ENCODE data around the gene ETV6.

Gene ETV6

DNA sequence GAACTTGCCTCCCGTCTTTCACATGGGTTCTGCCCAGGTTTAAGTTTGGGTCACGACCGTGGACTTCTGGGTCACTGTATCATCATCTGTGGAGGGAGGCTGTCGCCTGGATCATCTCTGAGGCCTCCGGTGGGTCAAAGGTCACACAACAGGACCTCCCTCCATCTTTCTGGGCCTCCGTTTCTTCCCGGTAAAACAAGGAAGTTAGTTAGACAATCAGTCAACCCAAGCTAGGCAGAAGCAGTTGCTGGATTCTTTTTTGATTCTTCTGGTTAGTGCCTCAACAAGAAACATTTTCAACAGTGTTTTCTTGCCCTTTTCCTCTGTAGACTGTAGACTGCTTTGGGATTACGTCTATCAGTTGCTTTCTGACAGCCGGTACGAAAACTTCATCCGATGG, 234.6 kb downstream of the ETV6 start:
- Histone ChIP-seq H3K27me3 (ENCODE audit: insufficient read depth, low read depth, severe bottlenecking) (no peaks in the 10 kb centered on the region), H3K36me3 (no peaks in the 10 kb centered on the region), H3K27ac (no peak overlapping the region), H3K4me3 (ENCODE audit: low read depth, low read length) (no peak overlapping the region), H3K9me3 (ENCODE audit: severe bottlenecking) (no peaks in the 10 kb centered on the region)
- no peak for DNase-seq
- no peak for TF ChIP-seq CTCF (IDR thresholded peaks at IDR 0.05; ENCODE audit: low read depth, low read length)

GRCh38 chr12:11884706-11885105, 235.2 kb downstream of the ETV6 start:
- H3K27me3 ChIP-seq (ENCODE audit: insufficient read depth, low read depth, severe bottlenecking) = no peaks in the 10 kb centered on the region
- no peak for DNase-seq
- no peak for TF ChIP-seq CTCF (IDR thresholded peaks at IDR 0.05; ENCODE audit: low read depth, low read length)
- H3K9me3 ChIP-seq (ENCODE audit: severe bottlenecking) = no peaks in the 10 kb centered on the region
- H3K4me3 ChIP-seq (ENCODE audit: low read depth, low read length) = no peak overlapping the region
- no peak overlapping the region for H3K27ac ChIP-seq
- no peaks in the 10 kb centered on the region for H3K36me3 ChIP-seq

DNA sequence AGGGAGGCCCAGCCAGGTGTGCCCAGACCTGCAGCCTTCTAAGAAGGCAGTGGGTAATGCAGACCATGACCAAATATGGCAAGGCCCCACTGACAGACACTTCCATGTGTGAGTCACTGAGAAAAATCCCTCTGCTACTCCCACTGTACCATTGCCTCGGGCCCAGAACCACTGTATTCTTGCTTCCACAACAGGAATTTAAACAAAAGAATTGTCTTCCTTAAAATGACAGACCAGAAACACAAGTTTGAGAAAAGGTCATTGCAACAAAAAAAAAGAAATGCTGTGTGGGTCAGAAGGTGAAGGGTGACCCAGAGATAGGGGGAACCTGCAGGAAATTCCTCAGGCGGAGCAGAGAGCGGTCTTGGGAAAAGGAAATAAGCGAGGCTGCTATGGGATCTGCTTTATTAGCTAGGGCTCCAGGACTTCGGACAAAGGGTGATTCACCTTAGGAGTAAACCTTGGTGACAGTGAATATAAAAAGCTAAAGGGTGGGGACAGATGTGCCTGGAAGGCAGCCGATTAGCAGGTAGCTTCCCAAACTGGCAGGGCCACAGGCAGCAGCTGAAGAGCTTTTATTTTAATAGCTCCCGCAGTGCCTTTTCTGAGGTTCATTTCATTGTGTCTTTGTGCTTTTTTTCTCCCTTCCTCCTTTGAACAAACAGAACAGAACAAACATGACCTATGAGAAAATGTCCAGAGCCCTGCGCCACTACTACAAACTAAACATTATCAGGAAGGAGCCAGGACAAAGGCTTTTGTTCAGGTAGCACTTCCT, 236.0 kb downstream of the ETV6 start:
- H3K9me3 ChIP-seq (ENCODE audit: severe bottlenecking) = no peaks in the 10 kb centered on the region
- no peak for TF ChIP-seq CTCF (IDR thresholded peaks at IDR 0.05; ENCODE audit: low read depth, low read length)
- H3K36me3 ChIP-seq = no peaks in the 10 kb centered on the region
- DNase-seq = no peak
- H3K27ac ChIP-seq = no peak overlapping the region
- H3K4me3 ChIP-seq (ENCODE audit: low read depth, low read length) = no peak overlapping the region
- H3K27me3 ChIP-seq (ENCODE audit: insufficient read depth, low read depth, severe bottlenecking) = no peaks in the 10 kb centered on the region

DNA sequence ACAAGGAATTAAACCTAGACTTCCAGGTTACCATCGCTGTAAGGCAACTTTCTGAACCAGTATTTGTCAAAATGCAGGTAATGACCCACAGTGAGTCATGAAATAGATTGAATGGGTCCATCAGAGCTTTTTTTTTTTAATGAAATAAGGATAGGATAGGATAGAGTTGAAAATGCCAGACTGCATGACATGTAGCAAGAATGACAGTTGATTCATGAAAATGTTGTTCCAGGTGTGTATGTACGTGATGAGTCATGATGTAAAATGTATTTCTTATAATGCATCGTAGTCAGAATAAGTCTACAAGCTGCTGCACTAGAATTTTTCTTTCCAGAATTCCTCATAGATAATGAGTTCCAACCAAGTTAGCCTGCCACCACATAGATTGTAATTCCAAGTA, 236.9 kb downstream of the ETV6 start:
- no peaks in the 10 kb centered on the region for H3K9me3 ChIP-seq (ENCODE audit: severe bottlenecking)
- H3K27ac ChIP-seq = no peak overlapping the region
- H3K27me3 ChIP-seq (ENCODE audit: insufficient read depth, low read depth, severe bottlenecking) = no peaks in the 10 kb centered on the region
- H3K4me3 ChIP-seq (ENCODE audit: low read depth, low read length) = no peak overlapping the region
- TF ChIP-seq CTCF (IDR thresholded peaks at IDR 0.05; ENCODE audit: low read depth, low read length) = no peak
- DNase-seq = no peak
- no peaks in the 10 kb centered on the region for H3K36me3 ChIP-seq

DNA sequence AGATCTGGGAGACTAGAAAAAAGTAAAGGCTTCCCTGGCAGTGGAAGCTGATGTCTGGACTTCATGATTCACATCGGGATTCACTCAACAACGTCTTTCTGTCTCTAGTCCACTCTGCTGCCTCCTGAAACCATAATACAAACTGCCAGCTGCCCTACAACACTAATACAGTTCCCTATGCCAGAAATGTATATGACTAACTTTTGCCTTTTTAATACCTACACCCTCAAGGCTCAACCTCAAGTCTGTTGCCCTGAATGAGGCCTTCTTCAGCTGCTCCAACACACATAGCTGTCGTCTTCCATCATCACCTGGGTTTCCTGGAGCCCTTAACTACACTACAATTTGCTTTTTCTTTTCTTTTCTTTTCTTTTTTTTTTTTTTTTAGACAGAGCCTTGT, 238.6 kb downstream of the ETV6 start:
- TF ChIP-seq CTCF (IDR thresholded peaks at IDR 0.05; ENCODE audit: low read depth, low read length) = no peak
- no peak for DNase-seq
- Histone ChIP-seq H3K27me3 (ENCODE audit: insufficient read depth, low read depth, severe bottlenecking) (no peaks in the 10 kb centered on the region), H3K27ac (no peak overlapping the region), H3K4me3 (ENCODE audit: low read depth, low read length) (no peak overlapping the region), H3K9me3 (ENCODE audit: severe bottlenecking) (no peaks in the 10 kb centered on the region), H3K36me3 (no peaks in the 10 kb centered on the region)

DNA sequence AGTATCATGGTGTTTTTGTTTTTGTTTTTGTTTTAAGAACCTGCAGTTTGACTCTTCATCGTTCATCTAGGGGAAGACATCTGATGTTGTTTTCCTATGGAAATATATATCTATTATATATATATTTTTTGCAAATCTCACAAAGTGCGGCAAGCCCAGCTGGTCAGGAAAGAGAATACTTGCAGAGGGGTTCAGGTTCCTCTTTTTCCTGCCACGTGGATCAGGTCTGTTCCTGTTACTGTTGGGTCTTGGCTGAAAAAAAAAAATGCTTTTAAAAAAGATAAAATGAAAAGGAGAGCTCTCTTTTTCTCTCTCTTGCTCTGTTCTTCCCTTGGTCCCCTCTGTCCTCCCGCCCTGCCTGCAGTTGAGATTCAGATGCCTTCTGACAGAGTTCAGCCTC, 241.9 kb downstream of the ETV6 start:
- H3K27ac ChIP-seq = no peak overlapping the region
- H3K9me3 ChIP-seq (ENCODE audit: severe bottlenecking) = no peaks in the 10 kb centered on the region
- no peaks in the 10 kb centered on the region for H3K36me3 ChIP-seq
- no peak overlapping the region for H3K4me3 ChIP-seq (ENCODE audit: low read depth, low read length)
- H3K27me3 ChIP-seq (ENCODE audit: insufficient read depth, low read depth, severe bottlenecking) = no peaks in the 10 kb centered on the region
- no peak for TF ChIP-seq CTCF (IDR thresholded peaks at IDR 0.05; ENCODE audit: low read depth, low read length)
- no peak for DNase-seq
